ENCODE measurements around the gene TSC2.

GRCh38 chr16:2003827-2004641, 43.8 kb upstream of the TSC2 start:
- TF ChIP-seq EZH2 (IDR thresholded peaks at IDR 0.05; ENCODE audit: low read length, unreplicated experiment) (no peak), EZH2phosphoT487 (IDR thresholded peaks at IDR 0.05; ENCODE audit: borderline replicate concordance, low read length) (no peak)

Measured in PC-3 (cell line).